ENCODE data around the gene SEMA5B.

Gene SEMA5B

GRCh38 chr3:122892118-122892960 lies 135.2 kb downstream of the SEMA5B start:
- DNase-seq (ENCODE audit: low spot score), result no peak

- no peak for DNase-seq (ENCODE audit: low spot score)
Observed at GRCh38 chr3:122890720-122891220, 136.8 kb downstream of the SEMA5B start.

- DNase-seq (ENCODE audit: low spot score), result peak; percentile 13
Observed at GRCh38 chr3:122890077-122890719, 137.4 kb downstream of the SEMA5B start.

- DNase-seq (ENCODE audit: low spot score), result peak; percentile 17
Observed at GRCh38 chr3:122886946-122887345, 140.6 kb downstream of the SEMA5B start.

GRCh38 chr3:122886251-122886650 lies 141.3 kb downstream of the SEMA5B start:
- no peak for DNase-seq (ENCODE audit: low spot score)

- no peak for DNase-seq (ENCODE audit: low spot score)
Observed at GRCh38 chr3:122882361-122882947, 145.1 kb downstream of the SEMA5B start.

GRCh38 chr3:122880624-122881023 lies 146.9 kb downstream of the SEMA5B start:
- DNase-seq (ENCODE audit: low spot score), result no peak

- no peak for DNase-seq (ENCODE audit: low spot score)
Observed at GRCh38 chr3:122880173-122880572, 147.4 kb downstream of the SEMA5B start.

- DNase-seq (ENCODE audit: low spot score), result no peak
Observed at GRCh38 chr3:122875547-122876127, 151.9 kb downstream of the SEMA5B start.

- DNase-seq (ENCODE audit: low spot score), result no peak
Observed at GRCh38 chr3:122873741-122874515, 153.6 kb downstream of the SEMA5B start.

- DNase-seq (ENCODE audit: low spot score), result peak; percentile 52
Observed at GRCh38 chr3:122868322-122868721, 159.2 kb downstream of the SEMA5B start.

GRCh38 chr3:122864498-122864897 lies 163.1 kb downstream of the SEMA5B start:
- no peak for DNase-seq (ENCODE audit: low spot score)

- DNase-seq (ENCODE audit: low spot score), result no peak
Observed at GRCh38 chr3:122862381-122862780, 165.2 kb downstream of the SEMA5B start.

Measured in putamen (tissue), 1 donor.